GM12801 (cell line): Measurements from ENCODE around the gene HSPA1B.

ENCODE experiments used
- TF ChIP-seq, protein P1 (sequence below): IDR thresholded peaks from one replicate; pipeline ENCODE4 v1.5.1; 2011; ENCODE audit warnings: control low read depth; ENCODE audit not compliant: insufficient read length; ENCODE audit errors: extremely low read depth

The HSPA1B gene

DNA sequence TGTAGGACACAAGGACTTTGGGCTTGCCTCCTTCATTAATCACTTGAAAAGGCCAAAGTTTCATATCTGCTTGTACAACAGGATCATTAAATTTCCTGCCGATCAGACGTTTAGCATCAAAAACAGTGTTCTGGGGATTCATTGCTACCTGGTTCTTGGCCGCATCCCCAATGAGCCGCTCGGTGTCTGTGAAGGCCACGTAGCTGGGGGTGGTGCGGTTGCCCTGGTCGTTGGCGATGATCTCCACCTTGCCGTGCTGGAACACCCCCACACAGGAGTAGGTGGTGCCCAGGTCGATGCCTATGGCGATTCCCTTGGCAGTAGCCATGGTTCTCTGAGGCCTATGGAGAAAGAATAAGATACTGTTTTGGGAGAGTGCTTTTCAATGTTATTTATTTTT, 15.9 kb upstream of the HSPA1B start:
- TF ChIP-seq, protein P1, sequence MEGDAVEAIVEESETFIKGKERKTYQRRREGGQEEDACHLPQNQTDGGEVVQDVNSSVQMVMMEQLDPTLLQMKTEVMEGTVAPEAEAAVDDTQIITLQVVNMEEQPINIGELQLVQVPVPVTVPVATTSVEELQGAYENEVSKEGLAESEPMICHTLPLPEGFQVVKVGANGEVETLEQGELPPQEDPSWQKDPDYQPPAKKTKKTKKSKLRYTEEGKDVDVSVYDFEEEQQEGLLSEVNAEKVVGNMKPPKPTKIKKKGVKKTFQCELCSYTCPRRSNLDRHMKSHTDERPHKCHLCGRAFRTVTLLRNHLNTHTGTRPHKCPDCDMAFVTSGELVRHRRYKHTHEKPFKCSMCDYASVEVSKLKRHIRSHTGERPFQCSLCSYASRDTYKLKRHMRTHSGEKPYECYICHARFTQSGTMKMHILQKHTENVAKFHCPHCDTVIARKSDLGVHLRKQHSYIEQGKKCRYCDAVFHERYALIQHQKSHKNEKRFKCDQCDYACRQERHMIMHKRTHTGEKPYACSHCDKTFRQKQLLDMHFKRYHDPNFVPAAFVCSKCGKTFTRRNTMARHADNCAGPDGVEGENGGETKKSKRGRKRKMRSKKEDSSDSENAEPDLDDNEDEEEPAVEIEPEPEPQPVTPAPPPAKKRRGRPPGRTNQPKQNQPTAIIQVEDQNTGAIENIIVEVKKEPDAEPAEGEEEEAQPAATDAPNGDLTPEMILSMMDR = no peak

DNA sequence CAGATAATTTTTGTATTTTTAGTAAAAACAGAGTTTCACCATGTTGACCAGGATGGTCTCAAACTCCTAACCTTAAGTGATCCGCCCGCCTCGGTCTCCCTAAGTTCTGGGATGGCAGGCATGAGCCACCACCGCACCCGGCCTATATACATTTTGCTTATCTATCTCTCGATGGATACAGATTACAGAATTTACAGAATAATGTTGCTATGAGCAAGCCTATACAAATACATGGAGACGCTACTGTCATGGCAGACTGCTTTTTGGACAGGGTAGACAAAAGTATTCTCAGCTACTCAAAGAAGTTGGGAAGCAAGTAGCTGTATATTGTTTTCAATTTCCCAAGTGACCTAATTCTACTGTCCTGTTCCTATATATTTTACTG, 14.1 kb upstream of the HSPA1B start:
- TF ChIP-seq, protein P1 = no peak

DNA sequence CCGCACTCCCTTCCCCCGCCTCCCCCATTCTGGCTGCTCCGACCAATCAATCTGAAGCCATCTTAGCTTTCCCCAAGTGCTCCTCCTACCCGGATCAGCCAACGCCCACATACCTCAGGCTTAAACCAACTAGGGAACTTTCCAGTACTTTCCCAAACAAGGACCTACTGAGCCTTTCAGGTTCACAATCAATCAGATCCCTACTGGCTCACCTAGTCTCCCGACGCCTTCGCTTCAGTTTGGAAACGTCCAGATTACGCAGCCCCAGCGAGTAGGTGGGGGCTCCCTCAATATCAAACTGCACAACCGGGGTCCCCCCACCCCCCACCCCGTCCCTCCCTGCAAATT, 12.9 kb upstream of the HSPA1B start:
- TF ChIP-seq, protein P1 = no peak

DNA sequence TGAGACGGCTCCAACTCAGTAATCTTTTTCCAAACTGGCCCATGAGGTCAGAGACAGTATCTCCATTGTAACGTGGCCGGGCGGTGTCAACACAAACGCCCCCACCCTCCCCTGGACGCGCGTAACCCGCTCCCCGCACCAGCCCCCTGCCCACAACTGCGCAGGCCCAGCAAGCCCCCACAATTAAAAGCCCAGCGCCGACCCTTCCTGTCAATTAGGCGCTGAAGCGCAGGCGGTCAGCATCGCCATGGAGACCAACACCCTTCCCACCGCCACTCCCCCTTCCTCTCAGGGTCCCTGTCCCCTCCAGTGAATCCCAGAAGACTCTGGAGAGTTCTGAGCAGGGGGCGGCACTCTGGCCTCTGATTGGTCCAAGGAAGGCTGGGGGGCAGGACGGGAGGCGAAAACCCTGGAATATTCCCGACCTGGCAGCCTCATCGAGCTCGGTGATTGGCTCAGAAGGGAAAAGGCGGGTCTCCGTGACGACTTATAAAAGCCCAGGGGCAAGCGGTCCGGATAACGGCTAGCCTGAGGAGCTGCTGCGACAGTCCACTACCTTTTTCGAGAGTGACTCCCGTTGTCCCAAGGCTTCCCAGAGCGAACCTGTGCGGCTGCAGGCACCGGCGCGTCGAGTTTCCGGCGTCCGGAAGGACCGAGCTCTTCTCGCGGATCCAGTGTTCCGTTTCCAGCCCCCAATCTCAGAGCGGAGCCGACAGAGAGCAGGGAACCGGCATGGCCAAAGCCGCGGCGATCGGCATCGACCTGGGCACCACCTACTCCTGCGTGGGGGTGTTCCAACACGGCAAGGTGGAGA, 12.3 kb upstream of the HSPA1B start, which contains the start of the genes HSPA1A and HSPA1L:
HSPA1A (plus strand) TSS at position 519 of the 814 bp plus-strand sequence; CDS start at position 733, 214 bp downstream.
HSPA1L (minus strand) TSS at position 259 of the 814 bp plus-strand sequence. CDS start 3,311 bp downstream, outside the sequence.
- TF ChIP-seq, protein P1 = no peak

DNA sequence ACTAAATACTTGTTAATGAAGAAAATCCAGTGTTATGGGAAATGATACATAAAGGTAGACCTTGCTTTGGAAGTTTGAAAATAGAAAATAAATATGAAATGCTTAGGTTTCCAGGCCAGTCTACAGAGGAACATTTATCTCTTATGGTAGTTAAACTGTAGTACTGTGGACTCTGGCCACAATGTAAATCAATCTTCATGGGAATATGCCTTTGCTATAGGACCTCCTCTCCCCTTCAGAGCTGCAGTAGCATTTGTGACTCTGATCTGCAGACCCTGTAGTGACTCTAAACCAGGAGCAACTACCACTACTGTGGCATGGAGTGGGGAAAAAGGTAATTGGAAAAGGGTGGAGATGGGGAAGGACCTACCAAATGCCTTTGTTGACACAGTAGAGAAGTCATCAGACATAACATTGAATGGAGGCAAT, 7.7 kb upstream of the HSPA1B start:
- TF ChIP-seq, protein P1 = no peak

DNA sequence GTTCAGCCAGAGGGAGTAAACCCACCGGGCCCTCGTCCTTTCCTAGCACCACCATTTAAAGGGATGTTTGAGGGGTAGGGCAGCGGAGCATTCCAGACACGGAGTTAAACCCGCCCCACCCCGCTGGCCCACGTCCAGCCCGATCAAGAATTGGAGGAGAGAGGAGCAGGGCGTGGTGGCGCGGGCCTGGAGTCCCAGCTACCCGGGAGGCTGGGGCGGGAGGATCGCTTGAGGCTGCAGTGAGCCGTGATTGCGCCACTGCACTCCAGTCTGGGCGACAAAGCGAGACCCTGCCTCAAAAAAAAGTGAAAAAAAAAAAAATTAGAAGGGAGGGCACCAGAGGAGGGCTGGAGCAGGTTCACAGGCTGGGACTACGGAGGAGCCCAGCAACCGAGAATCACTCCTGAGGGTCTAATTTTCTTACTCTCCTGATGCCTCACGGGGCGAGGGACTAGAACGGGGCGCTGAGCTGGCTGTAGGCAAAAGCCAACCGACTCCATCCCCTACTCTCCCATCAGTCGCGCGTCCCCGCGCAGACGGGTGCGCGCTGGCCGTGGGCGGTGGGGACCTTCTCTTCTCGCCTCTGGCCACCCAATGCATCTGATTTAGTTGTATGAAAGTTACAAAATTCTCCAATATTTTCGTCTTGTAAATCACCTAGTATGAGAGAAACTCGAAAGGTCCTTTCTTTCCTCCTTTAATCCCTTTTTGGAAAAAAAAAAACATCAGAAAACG, 6.1 kb upstream of the HSPA1B start:
- TF ChIP-seq, protein P1 = no peak

DNA sequence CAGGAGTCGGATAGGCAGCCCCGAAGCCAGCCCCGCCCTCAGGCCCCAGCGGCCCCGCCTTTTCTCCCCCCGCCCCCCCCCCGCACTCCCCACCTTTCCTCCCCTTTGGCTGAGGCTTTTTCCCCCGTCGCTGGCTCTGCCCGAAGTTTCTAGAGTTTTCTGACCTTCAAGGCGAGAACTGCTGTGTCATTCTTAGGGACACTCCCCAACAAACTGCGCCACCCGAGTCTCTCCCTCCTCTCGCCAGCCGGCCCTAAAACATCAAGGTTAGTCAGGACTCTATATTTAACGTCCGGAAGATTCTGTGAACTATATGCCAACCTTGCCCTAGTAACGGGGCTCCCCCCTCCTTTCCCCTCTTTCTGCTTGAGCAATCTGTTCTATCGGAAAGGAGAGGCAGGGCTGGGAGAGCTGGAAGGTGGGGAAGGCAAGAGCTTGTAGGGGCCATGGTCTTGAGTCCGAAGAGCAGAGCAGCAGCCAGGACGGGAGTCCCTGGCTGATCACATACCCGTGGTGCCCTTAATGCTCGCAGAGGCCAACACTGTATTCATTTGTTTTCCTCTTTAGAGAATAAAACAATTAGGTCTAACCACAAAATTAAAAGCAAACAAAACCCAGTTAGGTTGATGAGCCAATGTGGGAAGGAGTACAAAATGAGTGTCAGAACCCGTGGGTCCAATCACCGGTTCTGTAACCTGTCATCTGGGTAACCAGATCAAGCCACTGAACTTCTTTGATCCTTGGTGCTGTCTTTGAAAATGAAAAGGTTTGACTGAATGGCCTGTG, 5.3 kb upstream of the HSPA1B start:
- TF ChIP-seq, protein P1 = no peak
